HFF-Myc (cell line): ENCODE measurements around the gene RFX2.
"Not testable (repeated sequence)": the region's sequence is repeated elsewhere in the genome, so short reads cannot be mapped to it uniquely, and the experiment has no call there.

Source experiments
- DNase-seq: peaks from one replicate; pipeline ENCODE4 v3.0.0-alpha.2; 2011; ENCODE audit warnings: low read depth; ENCODE audit errors: extremely low read depth
- H3K4me3 ChIP-seq: replicated peaks from 2 replicates; pipeline ENCODE4 v1.5.1; 2011; ENCODE audit warnings: low read depth, mild to moderate bottlenecking, control low read depth, low read length
- CTCF ChIP-seq: IDR thresholded peaks from 2 replicates; pipeline ENCODE4 v1.5.1; 2012; ENCODE audit warnings: mild to moderate bottlenecking, low read depth, low read length, control low read depth; ENCODE audit errors: missing control alignments

RFX2 gene

GRCh38 chr19:5966215-5966614, 144.1 kb downstream of the RFX2 start:
- H3K4me3 ChIP-seq = no peak overlapping the region

GRCh38 chr19:5964816-5965565, 145.3 kb downstream of the RFX2 start:
- no peak overlapping the region for H3K4me3 ChIP-seq
- TF ChIP-seq CTCF = no peak
- DNase-seq = no peak

More at GRCh38 chr19:5966215-5966614, 144.1 kb downstream of the RFX2 start:
- DNase-seq = no peak
- no peak for TF ChIP-seq CTCF

GRCh38 chr19:5963855-5964254, 146.4 kb downstream of the RFX2 start:
- DNase-seq = no peak
- no peak for TF ChIP-seq CTCF
- H3K4me3 ChIP-seq = no peak overlapping the region

- DNase-seq, H3K4me3 ChIP-seq: not testable (repeated sequence)
Observed at GRCh38 chr19:5963259-5963658, 147.0 kb downstream of the RFX2 start.

GRCh38 chr19:5961969-5962945, 148.0 kb downstream of the RFX2 start:
- no peak overlapping the region for H3K4me3 ChIP-seq
- no peak for TF ChIP-seq CTCF
- DNase-seq = no peak

GRCh38 chr19:5961641-5961968, 148.7 kb downstream of the RFX2 start:
- not testable (repeated sequence) for DNase-seq, H3K4me3 ChIP-seq

- DNase-seq = no peak
- no peak overlapping the region for H3K4me3 ChIP-seq
- TF ChIP-seq CTCF = no peak
Observed at GRCh38 chr19:5960005-5961001, 150.0 kb downstream of the RFX2 start.
